BE2C (cell line): ENCODE results near the gene CFTR.

Experiments used
- DNase-seq: peaks from one replicate; pipeline ENCODE4 v3.0.0-alpha.2; 2020
- H3K27me3 ChIP-seq: fragments of 250-450 bp; sonication (Bioruptor Pico); 2 replicates; pipeline ENCODE4 v1.5.1; 2020; ENCODE audit warnings: mild to moderate bottlenecking
- H3K36me3 ChIP-seq: fragments of 250-450 bp; sonication (Bioruptor Pico); 2 replicates; pipeline ENCODE4 v1.5.1; 2020; ENCODE audit warnings: mild to moderate bottlenecking
- H3K4me1 ChIP-seq: fragments of 250-450 bp; sonication (Bioruptor Pico); 2 replicates; pipeline ENCODE4 v1.5.1; 2020
- H3K4me3 ChIP-seq: 2 replicates; pipeline ENCODE4 v1.5.1; 2011; ENCODE audit warnings: low read depth, low read length
- H3K9me3 ChIP-seq: fragments of 250-450 bp; sonication (Bioruptor Pico); 2 replicates; pipeline ENCODE4 v1.5.1; 2020
- TF ChIP-seq, protein P1 (sequence below): IDR thresholded peaks from 2 replicates; pipeline ENCODE4 v1.5.1; 2012; ENCODE audit warnings: mild to moderate bottlenecking, low read depth, low read length

The CFTR gene

DNA sequence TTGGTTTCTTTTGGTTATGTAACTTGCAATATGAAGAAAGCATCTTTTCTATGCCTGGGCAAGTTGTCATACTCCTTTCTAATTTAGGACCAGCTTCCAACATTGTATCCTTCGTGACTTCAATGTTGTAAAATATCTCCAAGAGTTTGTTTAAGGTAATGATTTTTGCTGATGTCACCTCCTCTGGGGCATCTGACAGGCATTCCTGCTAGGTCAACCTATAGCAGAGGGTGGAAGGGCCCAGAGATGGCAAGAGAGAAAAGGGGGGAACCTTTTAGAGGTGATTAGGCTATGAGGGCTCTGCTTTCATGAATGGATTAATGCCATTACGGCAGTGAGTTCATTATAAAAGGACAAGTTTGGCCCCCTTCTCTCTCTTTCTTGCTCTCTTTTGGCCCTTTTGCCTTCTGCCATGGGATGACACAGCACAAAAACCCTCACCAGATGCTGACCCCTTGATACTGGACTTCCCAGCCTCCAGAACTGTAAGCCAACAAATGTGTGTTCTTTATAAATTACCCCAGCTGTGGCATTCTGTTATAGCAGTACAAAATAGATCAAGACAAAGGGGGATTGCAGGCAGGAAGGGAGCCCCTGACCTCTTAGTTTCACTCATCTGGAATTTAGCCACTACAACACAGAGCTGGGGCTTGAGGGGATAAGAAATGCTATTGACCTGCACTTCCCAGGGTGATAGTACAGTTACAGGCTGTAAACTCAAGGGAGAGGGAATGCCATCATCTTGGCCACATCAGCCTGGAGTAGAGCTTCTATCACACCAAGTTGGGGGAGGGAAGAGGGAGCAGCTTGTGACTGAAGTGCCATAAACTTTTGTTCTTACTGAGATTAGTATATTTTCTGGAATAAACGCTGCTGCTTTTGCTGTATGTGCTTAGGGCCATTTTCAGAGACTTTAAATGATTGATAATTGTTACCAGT is 195.9 kb downstream of the CFTR start:
- H3K4me3 ChIP-seq, result no peak overlapping the region
- no peak for DNase-seq
- no peaks in the 10 kb centered on the region for H3K4me1 ChIP-seq
- peaks cover 30% of the 10 kb centered on the region for H3K27me3 ChIP-seq
- H3K9me3 ChIP-seq, result no peaks in the 10 kb centered on the region
- H3K36me3 ChIP-seq, result no peaks in the 10 kb centered on the region
- TF ChIP-seq, protein P1, sequence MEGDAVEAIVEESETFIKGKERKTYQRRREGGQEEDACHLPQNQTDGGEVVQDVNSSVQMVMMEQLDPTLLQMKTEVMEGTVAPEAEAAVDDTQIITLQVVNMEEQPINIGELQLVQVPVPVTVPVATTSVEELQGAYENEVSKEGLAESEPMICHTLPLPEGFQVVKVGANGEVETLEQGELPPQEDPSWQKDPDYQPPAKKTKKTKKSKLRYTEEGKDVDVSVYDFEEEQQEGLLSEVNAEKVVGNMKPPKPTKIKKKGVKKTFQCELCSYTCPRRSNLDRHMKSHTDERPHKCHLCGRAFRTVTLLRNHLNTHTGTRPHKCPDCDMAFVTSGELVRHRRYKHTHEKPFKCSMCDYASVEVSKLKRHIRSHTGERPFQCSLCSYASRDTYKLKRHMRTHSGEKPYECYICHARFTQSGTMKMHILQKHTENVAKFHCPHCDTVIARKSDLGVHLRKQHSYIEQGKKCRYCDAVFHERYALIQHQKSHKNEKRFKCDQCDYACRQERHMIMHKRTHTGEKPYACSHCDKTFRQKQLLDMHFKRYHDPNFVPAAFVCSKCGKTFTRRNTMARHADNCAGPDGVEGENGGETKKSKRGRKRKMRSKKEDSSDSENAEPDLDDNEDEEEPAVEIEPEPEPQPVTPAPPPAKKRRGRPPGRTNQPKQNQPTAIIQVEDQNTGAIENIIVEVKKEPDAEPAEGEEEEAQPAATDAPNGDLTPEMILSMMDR, result no peak

DNA sequence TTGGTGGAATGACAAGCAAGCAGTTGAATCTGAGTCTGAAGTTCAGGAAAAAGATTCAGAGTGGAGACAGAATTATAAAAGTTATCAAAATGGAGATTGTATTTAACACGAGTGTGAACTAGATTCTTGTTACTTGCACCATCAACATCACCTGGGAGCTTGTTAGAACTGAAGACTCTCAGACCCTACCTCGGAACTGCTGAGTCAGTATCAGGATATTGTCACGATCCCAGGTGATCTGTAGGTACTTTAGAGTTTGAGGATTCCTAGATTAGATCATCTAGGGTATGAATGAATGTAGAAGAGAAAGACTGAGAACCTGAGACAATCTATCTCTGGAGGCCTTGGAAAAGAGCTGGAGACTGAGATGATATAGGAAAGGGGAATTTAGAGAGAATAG is 199.3 kb downstream of the CFTR start:
- Histone ChIP-seq H3K9me3 (no peaks in the 10 kb centered on the region), H3K27me3 (peaks cover 47% of the 10 kb centered on the region), H3K36me3 (no peaks in the 10 kb centered on the region), H3K4me3 (no peak overlapping the region), H3K4me1 (no peaks in the 10 kb centered on the region)
- TF ChIP-seq, protein P1, result no peak
- no peak for DNase-seq

DNA sequence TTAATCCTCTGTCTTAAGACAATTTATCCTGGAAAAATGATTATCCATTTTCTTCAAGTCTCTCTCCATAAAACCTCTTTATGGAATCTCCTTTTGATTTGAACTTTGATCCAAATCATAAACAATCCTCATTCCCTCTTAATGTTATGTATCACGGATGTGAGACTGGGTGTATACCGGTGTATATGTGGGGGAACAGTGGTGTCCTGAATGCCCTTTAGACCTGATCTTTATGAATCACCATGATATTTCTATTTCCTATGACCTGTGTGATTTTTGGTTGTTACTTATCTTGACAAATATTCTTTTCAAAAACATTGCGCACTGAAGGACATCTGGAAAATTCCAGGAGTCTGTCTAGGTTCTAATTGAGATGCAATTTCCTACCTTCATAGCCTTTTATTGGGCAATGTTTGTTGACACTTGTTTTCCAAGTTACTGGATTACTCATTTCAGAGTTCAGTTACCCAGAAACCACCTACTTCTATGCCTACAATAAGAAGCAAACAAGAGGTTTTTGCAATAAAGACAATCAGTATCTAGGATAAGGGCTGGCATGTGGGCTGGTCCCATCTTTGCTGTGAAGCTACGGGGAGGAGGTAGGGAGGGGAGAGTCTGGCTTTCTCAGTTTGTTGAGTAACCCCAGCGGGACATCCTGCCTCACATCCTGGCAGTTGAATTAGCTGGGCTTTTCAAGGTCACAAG is 203.0 kb downstream of the CFTR start:
- Histone ChIP-seq H3K4me1 (no peaks in the 10 kb centered on the region), H3K27me3 (peaks cover 34% of the 10 kb centered on the region), H3K9me3 (no peaks in the 10 kb centered on the region), H3K4me3 (no peak overlapping the region), H3K36me3 (no peaks in the 10 kb centered on the region)
- DNase-seq, result no peak
- TF ChIP-seq, protein P1, result no peak

DNA sequence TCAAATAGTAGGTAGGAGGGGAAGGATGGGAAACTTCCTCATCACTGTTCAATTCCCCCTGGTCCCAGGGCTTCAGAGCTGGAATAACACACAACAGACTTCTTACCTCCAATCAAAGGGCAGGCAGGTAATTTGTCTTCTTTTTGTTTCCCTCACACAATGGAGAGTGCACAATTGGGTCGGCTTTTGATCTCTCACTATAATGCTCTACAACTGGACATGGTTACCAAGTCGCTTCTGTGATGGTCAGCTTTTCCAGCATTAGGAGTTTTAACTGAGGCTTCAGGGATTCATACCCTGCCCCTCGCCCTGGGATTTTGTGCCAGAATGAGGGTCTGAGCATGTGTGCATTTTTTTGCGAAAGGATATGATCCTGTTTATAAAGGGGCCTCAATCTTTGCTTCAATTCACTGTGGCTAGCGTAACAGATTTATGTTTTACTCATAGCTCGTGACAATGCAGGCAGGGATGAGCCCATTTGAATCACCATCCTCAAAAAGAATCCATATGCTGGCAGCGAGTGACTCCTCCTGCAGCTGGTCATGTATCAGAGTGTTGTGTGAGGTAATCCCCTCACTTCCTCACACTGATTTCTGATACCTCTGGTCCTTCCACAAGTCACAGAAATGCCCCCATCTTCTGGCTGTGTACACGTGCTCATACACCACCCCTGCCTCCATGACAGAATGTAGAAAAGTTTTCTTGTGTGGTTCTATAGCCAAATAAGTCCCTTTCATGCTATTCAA is 203.8 kb downstream of the CFTR start:
- DNase-seq, result no peak
- no peak overlapping the region for H3K4me3 ChIP-seq
- H3K27me3 ChIP-seq, result peaks cover 29% of the 10 kb centered on the region
- H3K36me3 ChIP-seq, result no peaks in the 10 kb centered on the region
- H3K4me1 ChIP-seq, result no peaks in the 10 kb centered on the region
- TF ChIP-seq, protein P1, result no peak
- no peaks in the 10 kb centered on the region for H3K9me3 ChIP-seq

DNA sequence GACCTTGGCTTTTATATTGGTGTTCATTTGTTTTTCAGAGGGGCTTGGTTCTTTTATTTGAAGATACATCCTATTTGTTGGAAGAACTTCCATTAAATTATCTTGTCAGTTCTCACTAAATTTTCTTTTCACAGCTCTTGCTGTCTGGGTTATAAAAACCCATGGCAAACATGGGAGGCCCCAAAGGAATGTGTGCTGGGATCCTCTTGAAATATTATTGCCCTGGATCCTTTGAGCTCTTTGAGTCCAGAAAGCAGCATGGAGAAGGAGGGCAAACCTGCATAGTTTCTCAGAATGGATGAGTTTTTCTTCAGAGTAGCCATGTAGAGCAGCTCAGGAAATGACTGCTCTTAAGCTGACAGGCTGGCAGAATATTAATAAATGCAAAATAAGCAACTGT is 206.0 kb downstream of the CFTR start:
- TF ChIP-seq, protein P1, result no peak
- Histone ChIP-seq H3K36me3 (no peaks in the 10 kb centered on the region), H3K4me1 (no peaks in the 10 kb centered on the region), H3K27me3 (peaks cover 18% of the 10 kb centered on the region), H3K9me3 (no peaks in the 10 kb centered on the region; the same call in 1 of the 2 replicates), H3K4me3 (no peak overlapping the region)
- no peak for DNase-seq
